HUDEP-2 (cell line): ENCODE results near the gene PRDM16.

Source experiments
- DNase-seq, 76 experiments: peaks; one replicate each; lab custom pipeline; 2025; ENCODE audit not compliant: unreplicated experiment in 76 of 76; lab: John Stamatoyannopoulos, UW

Gene PRDM16

GRCh38 chr1:3219005-3219790, 150.2 kb downstream of the PRDM16 start:
- DNase-seq, result no peak

- DNase-seq, result no peak
These were observed 150.9 kb downstream of the PRDM16 start for GRCh38 chr1:3219791-3220467.

GRCh38 chr1:3221112-3222041, 152.4 kb downstream of the PRDM16 start:
- no peak for DNase-seq

GRCh38 chr1:3222042-3222692, 153.2 kb downstream of the PRDM16 start:
- no peak for DNase-seq

- DNase-seq, result no peak
These were observed 156.7 kb downstream of the PRDM16 start for GRCh38 chr1:3225661-3226060.

GRCh38 chr1:3226191-3226590, 157.2 kb downstream of the PRDM16 start:
- DNase-seq, result no peak

- no peak for DNase-seq
These were observed 157.8 kb downstream of the PRDM16 start for GRCh38 chr1:3226701-3227350.

- no peak for DNase-seq
These were observed 158.3 kb downstream of the PRDM16 start for GRCh38 chr1:3227351-3227704.

- no peak for DNase-seq
These were observed 158.9 kb downstream of the PRDM16 start for GRCh38 chr1:3227893-3228292.

GRCh38 chr1:3229081-3229725, 160.2 kb downstream of the PRDM16 start:
- DNase-seq, result no peak

- no peak for DNase-seq
These were observed 161.6 kb downstream of the PRDM16 start for GRCh38 chr1:3230553-3230952.

GRCh38 chr1:3231245-3231644, 162.2 kb downstream of the PRDM16 start:
- no peak for DNase-seq

GRCh38 chr1:3231826-3232225, 162.8 kb downstream of the PRDM16 start:
- no peak for DNase-seq

GRCh38 chr1:3233031-3233430, 164.0 kb downstream of the PRDM16 start:
- no peak for DNase-seq

- no peak for DNase-seq
These were observed 164.5 kb downstream of the PRDM16 start for GRCh38 chr1:3233551-3233950.

GRCh38 chr1:3234281-3234680, 165.3 kb downstream of the PRDM16 start:
- DNase-seq, result no peak

- DNase-seq, result no peak
These were observed 166.0 kb downstream of the PRDM16 start for GRCh38 chr1:3234956-3235355.

- DNase-seq, result no peak
These were observed 166.5 kb downstream of the PRDM16 start for GRCh38 chr1:3235496-3235895.

- DNase-seq, result no peak
These were observed 167.4 kb downstream of the PRDM16 start for GRCh38 chr1:3236361-3236760.

- no peak for DNase-seq
These were observed 168.0 kb downstream of the PRDM16 start for GRCh38 chr1:3236955-3237354.
